ENCODE data around the gene ISOC2.

ISOC2 gene, protein sequence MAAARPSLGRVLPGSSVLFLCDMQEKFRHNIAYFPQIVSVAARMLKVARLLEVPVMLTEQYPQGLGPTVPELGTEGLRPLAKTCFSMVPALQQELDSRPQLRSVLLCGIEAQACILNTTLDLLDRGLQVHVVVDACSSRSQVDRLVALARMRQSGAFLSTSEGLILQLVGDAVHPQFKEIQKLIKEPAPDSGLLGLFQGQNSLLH

DNA sequence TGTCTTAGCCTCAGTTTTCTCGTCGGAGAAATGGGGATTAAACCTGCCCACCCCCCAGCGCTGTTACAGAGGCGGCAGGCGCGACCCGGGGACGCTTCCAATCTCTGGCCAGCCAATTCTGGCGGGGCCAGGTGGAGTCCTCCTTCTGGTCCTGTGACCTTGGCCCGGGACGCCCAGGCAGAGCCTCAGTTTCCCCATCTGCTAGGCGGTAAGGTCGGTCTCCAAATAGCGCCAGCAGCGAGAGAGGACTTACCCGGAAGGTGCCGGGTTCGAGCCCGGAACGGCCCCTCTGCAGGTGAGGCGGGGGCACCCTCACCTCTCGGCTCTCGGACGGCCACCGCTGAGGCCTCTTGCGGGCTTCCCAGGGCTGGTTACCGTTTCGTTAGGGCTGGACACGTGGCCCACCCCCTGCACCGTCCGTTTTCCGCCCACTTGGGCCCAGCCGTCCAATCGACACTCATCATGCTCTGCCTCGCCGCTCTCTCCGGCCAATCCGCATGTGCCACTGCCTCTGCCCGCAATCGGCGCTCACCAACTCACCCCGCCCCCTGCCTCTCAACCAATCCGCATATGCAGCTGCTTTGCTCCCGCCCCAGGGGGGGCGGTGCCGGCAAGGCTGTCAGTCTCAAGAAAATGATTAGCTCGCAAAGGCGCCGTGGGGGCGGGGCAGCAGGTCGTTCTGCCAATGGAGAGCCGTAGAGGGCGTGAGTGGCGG is at the start of gene ISOC2:
Gene ISOC2 (minus strand): TSS at position 384 of the 715 bp plus-strand sequence. CDS start 5,156 bp downstream, outside the sequence.
- TF ChIP-seq, protein P1, sequence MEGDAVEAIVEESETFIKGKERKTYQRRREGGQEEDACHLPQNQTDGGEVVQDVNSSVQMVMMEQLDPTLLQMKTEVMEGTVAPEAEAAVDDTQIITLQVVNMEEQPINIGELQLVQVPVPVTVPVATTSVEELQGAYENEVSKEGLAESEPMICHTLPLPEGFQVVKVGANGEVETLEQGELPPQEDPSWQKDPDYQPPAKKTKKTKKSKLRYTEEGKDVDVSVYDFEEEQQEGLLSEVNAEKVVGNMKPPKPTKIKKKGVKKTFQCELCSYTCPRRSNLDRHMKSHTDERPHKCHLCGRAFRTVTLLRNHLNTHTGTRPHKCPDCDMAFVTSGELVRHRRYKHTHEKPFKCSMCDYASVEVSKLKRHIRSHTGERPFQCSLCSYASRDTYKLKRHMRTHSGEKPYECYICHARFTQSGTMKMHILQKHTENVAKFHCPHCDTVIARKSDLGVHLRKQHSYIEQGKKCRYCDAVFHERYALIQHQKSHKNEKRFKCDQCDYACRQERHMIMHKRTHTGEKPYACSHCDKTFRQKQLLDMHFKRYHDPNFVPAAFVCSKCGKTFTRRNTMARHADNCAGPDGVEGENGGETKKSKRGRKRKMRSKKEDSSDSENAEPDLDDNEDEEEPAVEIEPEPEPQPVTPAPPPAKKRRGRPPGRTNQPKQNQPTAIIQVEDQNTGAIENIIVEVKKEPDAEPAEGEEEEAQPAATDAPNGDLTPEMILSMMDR (IDR thresholded peaks at IDR 0.05; ENCODE audit: low read depth, low read length) = no peak
- H3K4me3 ChIP-seq (ENCODE audit: low read depth, low read length) = peak within 1 kb of the TSS; percentile 96
- DNase-seq (ENCODE audit: low read depth, low spot score) = peak; percentile 100
- in situ Hi-C loops (cut with HindIII; ENCODE audit: low sequenced_read_pairs) = no loop called here

DNA sequence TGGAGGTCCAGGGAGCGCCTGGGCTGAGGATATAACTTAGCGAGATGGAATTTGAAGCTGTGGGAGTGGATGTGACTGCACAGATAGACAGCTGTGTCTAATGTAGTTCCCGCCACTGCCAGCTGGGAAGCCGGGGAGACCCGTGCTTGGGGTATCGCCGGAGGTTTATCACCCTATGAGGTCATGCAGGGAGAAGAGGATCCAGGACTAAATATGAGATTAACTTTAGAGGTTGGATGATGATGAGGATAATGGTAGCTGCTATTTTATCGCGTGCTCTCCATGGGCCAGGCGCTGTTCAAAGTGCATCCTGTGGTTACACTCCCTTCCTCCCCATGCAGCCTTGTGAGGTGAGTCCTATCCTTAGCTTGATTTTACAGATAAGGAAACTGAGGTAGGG is 46.7 kb upstream of the ISOC2 start:
- DNase-seq (ENCODE audit: low read depth, low spot score) = no peak
- in situ Hi-C loops (cut with HindIII; ENCODE audit: low sequenced_read_pairs) = no loop called here
- H3K4me3 ChIP-seq (ENCODE audit: low read depth, low read length) = no peak overlapping the region
- TF ChIP-seq, protein P1 (IDR thresholded peaks at IDR 0.05; ENCODE audit: low read depth, low read length) = no peak

DNA sequence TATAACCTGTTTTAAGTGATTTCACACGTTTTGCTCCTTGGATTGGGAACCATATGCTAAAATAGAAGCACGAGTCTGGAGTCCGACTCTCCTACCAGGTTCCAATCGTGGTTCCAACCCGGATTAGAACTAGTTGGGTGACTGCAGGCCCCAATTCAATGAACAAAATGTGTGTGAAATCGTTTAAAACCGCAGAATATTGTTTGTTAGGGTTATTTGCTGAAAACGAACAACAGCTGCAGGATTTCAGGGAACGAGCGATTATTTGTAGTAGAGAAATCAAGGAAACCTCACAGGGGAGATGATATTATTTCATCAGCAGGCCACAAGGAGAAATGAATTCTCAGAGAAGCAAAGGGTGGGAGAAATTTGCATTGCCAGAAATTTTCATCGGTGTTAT is 43.5 kb upstream of the ISOC2 start:
- H3K4me3 ChIP-seq (ENCODE audit: low read depth, low read length) = no peak overlapping the region
- TF ChIP-seq, protein P1 (IDR thresholded peaks at IDR 0.05; ENCODE audit: low read depth, low read length) = no peak
- in situ Hi-C loops (cut with HindIII; ENCODE audit: low sequenced_read_pairs) = no loop called here
- no peak for DNase-seq (ENCODE audit: low read depth, low spot score)

DNA sequence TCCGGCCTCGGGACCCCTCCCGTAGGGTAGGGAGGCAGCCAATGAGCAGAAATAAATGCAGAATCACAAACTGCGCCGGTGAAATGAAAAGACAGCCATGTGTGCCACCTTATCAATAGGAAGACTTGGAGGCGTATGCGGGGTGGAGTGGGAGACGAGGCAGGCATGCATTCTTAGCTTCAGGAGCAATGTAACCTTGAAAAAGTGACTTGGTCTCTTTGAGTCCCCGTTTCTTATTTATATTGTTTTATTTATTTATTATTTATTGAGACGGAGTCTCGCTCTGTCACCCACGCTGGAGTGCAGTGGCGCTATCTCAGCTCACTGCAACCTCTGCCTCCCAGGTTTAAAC is 42.8 kb upstream of the ISOC2 start:
- TF ChIP-seq, protein P1 (IDR thresholded peaks at IDR 0.05; ENCODE audit: low read depth, low read length) = no peak
- no peak for DNase-seq (ENCODE audit: low read depth, low spot score)
- in situ Hi-C loops (cut with HindIII; ENCODE audit: low sequenced_read_pairs) = no loop called here
- H3K4me3 ChIP-seq (ENCODE audit: low read depth, low read length) = no peak overlapping the region

DNA sequence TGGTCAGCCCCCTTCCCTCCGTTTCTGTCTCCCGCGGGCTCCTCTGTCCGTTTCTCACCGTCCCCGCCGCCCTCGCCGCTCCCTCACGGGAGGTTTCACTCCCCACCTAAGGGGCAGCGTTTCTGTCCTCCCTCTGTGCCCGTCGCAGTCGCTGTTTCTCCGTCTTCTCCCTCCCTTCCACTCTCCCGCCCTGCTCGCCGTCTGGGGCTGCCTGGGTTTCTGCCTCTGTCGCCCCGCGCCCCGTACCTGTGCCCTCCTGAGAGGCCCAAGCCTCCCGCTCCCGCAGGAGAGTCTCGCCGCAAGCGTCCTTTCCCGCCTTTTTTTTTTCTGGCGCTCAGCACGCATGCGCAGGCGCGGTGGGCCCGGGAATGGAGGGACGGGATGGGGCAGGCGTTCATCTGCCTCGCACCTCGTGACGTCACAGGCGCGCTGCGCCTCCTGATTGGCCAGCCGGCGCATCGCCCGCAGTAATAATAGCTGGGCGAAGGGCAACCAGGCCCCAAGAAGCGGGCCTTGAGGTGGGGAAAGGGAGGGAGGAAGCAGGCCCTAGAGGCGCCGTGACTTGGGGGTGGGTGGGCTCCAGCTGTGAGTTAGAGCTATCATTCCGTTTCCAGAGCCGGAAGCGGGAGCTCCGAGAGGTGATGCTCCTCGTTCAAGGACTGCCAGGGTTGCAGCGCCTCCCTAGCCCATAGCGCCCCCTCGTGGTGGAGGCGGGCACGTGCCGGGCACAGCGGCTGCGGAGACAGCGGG is 42.2 kb upstream of the ISOC2 start:
- H3K4me3 ChIP-seq (ENCODE audit: low read depth, low read length) = peak overlapping the region; percentile 48
- TF ChIP-seq, protein P1 (IDR thresholded peaks at IDR 0.05; ENCODE audit: low read depth, low read length) = peak; percentile 95
- in situ Hi-C loops (cut with HindIII; ENCODE audit: low sequenced_read_pairs) = no loop called here
- DNase-seq (ENCODE audit: low read depth, low spot score) = peak; percentile 90

DNA sequence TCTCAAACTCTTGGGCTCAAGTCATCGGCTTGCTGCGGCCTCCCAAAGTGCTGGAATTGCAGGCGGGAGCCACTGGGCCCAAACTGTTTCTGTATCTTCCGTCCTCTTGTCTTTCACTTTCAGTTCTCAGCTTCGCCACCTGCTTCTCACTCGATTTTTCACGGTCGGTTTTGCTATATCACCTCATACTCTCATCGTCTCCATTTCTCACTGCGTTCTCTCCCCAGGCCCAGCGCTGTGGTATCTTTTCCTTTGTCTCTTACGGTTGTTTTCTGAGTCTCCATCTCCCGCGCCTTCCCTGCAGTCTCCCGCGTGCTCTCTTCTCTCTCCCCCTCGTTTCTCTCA is 41.7 kb upstream of the ISOC2 start:
- in situ Hi-C loops (cut with HindIII; ENCODE audit: low sequenced_read_pairs) = no loop called here
- H3K4me3 ChIP-seq (ENCODE audit: low read depth, low read length) = no peak overlapping the region
- DNase-seq (ENCODE audit: low read depth, low spot score) = no peak
- TF ChIP-seq, protein P1 (IDR thresholded peaks at IDR 0.05; ENCODE audit: low read depth, low read length) = no peak
